Stimulated activated CD8-positive, alpha-beta memory T cell treated with anti-CD3 and anti-CD28 coated beads, Interleukin-15, amount 100 ng/mL, for 48 hours (primary cell): ENCODE results near the gene KCNIP1.

Experiments
- DNase-seq, 2 donors: peaks; one replicate each; pipeline ENCODE4 v3.0.0-alpha.2; 2020; ENCODE audit warnings: low read depth in 2 of 2

Gene KCNIP1

GRCh38 chr5:170563824-170564567 lies 60.2 kb downstream of the KCNIP1 start:
- DNase-seq = no peak

GRCh38 chr5:170565072-170565471 lies 61.3 kb downstream of the KCNIP1 start:
- no peak for DNase-seq

- DNase-seq = no peak
Measured at GRCh38 chr5:170569101-170569500, 65.3 kb downstream of the KCNIP1 start.

GRCh38 chr5:170570476-170570875 lies 66.7 kb downstream of the KCNIP1 start:
- DNase-seq = no peak

- no peak for DNase-seq
Measured at GRCh38 chr5:170571281-170571731, 67.5 kb downstream of the KCNIP1 start.

GRCh38 chr5:170571875-170572852 lies 68.3 kb downstream of the KCNIP1 start:
- DNase-seq = peak; percentile 64 to 66

- no peak for DNase-seq
Measured at GRCh38 chr5:170573114-170573513, 69.3 kb downstream of the KCNIP1 start.

GRCh38 chr5:170573660-170574059 lies 69.8 kb downstream of the KCNIP1 start:
- no peak for DNase-seq

GRCh38 chr5:170576602-170577535 lies 73.0 kb downstream of the KCNIP1 start:
- DNase-seq = no peak

- DNase-seq = no peak
Measured at GRCh38 chr5:170579601-170580000, 75.8 kb downstream of the KCNIP1 start.

GRCh38 chr5:170581211-170581610 lies 77.4 kb downstream of the KCNIP1 start:
- no peak for DNase-seq

- DNase-seq = no peak
Measured at GRCh38 chr5:170582644-170583330, 79.0 kb downstream of the KCNIP1 start.

GRCh38 chr5:170584003-170584402 lies 80.2 kb downstream of the KCNIP1 start:
- DNase-seq = no peak

GRCh38 chr5:170584450-170585058 lies 80.7 kb downstream of the KCNIP1 start:
- no peak for DNase-seq

- no peak for DNase-seq
Measured at GRCh38 chr5:170585273-170585948, 81.6 kb downstream of the KCNIP1 start.

GRCh38 chr5:170587808-170588207 lies 84.0 kb downstream of the KCNIP1 start:
- DNase-seq = no peak

- no peak for DNase-seq
Measured at GRCh38 chr5:170589643-170590042, 85.8 kb downstream of the KCNIP1 start.

- no peak for DNase-seq
Measured at GRCh38 chr5:170590566-170590965, 86.7 kb downstream of the KCNIP1 start.

- no peak for DNase-seq
Measured at GRCh38 chr5:170591054-170591453, 87.2 kb downstream of the KCNIP1 start.

- no peak for DNase-seq
Measured at GRCh38 chr5:170596482-170597044, 92.7 kb downstream of the KCNIP1 start.
